Trophoblast cell (in vitro differentiated cells and primary cell): ENCODE results near the gene CYB561A3.

ENCODE experiments used
- DNase-seq, 2 donors: peaks; one replicate each; pipeline ENCODE4 v3.0.0-alpha.2; 2016
- H2AFZ ChIP-seq: 2 replicates; pipeline ENCODE4 v1.6.1; 2013; ENCODE audit warnings: low read length, moderate library complexity, mild to moderate bottlenecking; ENCODE audit not compliant: insufficient read depth, poor library complexity
- H2AK5ac ChIP-seq: 2 replicates; pipeline ENCODE4 v1.6.1; 2013; ENCODE audit warnings: mild to moderate bottlenecking, low read length
- H2BK120ac ChIP-seq: 2 replicates; pipeline ENCODE4 v1.6.1; 2013; ENCODE audit warnings: low read length, mild to moderate bottlenecking, moderate library complexity; ENCODE audit not compliant: insufficient read depth, poor library complexity
- H2BK12ac ChIP-seq: 2 replicates; pipeline ENCODE4 v1.6.1; 2013; ENCODE audit warnings: mild to moderate bottlenecking, low read length, moderate library complexity
- H2BK5ac ChIP-seq: 2 replicates; pipeline ENCODE4 v1.6.1; 2013; ENCODE audit warnings: low read length, low read depth, moderate library complexity, mild to moderate bottlenecking; ENCODE audit not compliant: poor library complexity
- H3K14ac ChIP-seq: 2 replicates; pipeline ENCODE4 v1.6.1; 2013; ENCODE audit warnings: mild to moderate bottlenecking, low read length
- H3K18ac ChIP-seq: 2 replicates; pipeline ENCODE4 v1.6.1; 2013; ENCODE audit warnings: mild to moderate bottlenecking, low read length
- H3K23ac ChIP-seq: 2 replicates; pipeline ENCODE4 v1.6.1; 2013; ENCODE audit warnings: low read length
- H3K27ac ChIP-seq: 2 replicates; pipeline ENCODE4 v1.5.1; 2013; ENCODE audit warnings: low read depth, mild to moderate bottlenecking, inconsistent platforms, low read length, moderate library complexity
- H3K27me3 ChIP-seq: 2 replicates; pipeline ENCODE4 v1.6.1; 2013; ENCODE audit warnings: inconsistent platforms, mild to moderate bottlenecking, low read length, moderate library complexity; ENCODE audit not compliant: insufficient read depth
- H3K36me3 ChIP-seq, 2 experiments: 1 replicate in 1 of 2; 2 replicates in 1 of 2; pipeline ENCODE4 v1.6.1; 2013; ENCODE audit warnings: low read length in 2 of 2, mild to moderate bottlenecking in 2 of 2, moderate library complexity in 1 of 2; ENCODE audit not compliant: insufficient read depth in 2 of 2, control insufficient read depth in 1 of 2
- H3K4ac ChIP-seq: 2 replicates; pipeline ENCODE4 v1.6.1; 2013; ENCODE audit warnings: low read depth, mild to moderate bottlenecking, low read length, moderate library complexity
- H3K4me1 ChIP-seq, 2 experiments: 1 replicate in 1 of 2; 2 replicates in 1 of 2; pipeline ENCODE4 v1.6.1; 2013; ENCODE audit warnings: low read length in 2 of 2, mild to moderate bottlenecking in 2 of 2, moderate library complexity in 1 of 2; ENCODE audit not compliant: insufficient read depth in 2 of 2, control insufficient read depth in 1 of 2
- H3K4me2 ChIP-seq: 2 replicates; pipeline ENCODE4 v1.6.1; 2013; ENCODE audit warnings: inconsistent platforms, mild to moderate bottlenecking, low read length, moderate library complexity
- H3K4me3 ChIP-seq: 2 replicates; pipeline ENCODE4 v1.5.1; 2013; ENCODE audit warnings: mild to moderate bottlenecking, low read depth, low read length, inconsistent platforms
- H3K79me1 ChIP-seq: one replicate; pipeline ENCODE4 v1.6.1; 2013; ENCODE audit warnings: low read length
- H3K79me2 ChIP-seq: 2 replicates; pipeline ENCODE4 v1.6.1; 2013; ENCODE audit warnings: low read length, mild to moderate bottlenecking; ENCODE audit not compliant: control insufficient read depth, insufficient read depth, poor library complexity
- H3K9ac ChIP-seq: 2 replicates; pipeline ENCODE4 v1.6.1; 2013; ENCODE audit warnings: mild to moderate bottlenecking, low read length
- H3K9me3 ChIP-seq: 2 replicates; pipeline ENCODE4 v1.6.1; 2013; ENCODE audit warnings: low read depth, mild to moderate bottlenecking, control low read depth, inconsistent platforms, low read length; ENCODE audit not compliant: insufficient read depth
- H4K12ac ChIP-seq: 2 replicates; pipeline ENCODE4 v1.6.1; 2013; ENCODE audit warnings: low read depth, mild to moderate bottlenecking, low read length, moderate library complexity
- H4K8ac ChIP-seq: 2 replicates; pipeline ENCODE4 v1.6.1; 2013; ENCODE audit warnings: low read depth, mild to moderate bottlenecking, low read length, moderate library complexity
- H4K91ac ChIP-seq: one replicate; pipeline ENCODE4 v1.6.1; 2013; ENCODE audit warnings: low read depth, mild to moderate bottlenecking, low read length, moderate library complexity
- WGBS: extraction: QIAGEN DNeasy Blood & Tissue Kit; methylation state at CpG from one replicate; pipeline ENCODE4 v1.1.7; 2013; ENCODE audit warnings: missing lambda C conversion rate; ENCODE audit not compliant: insufficient read length, insufficient coverage; ENCODE audit errors: extremely low coverage; 5-methylcytosine and 5-hydroxymethylcytosine counted together

CYB561A3 gene

GRCh38 chr11:61342207-61342803 lies 19.4 kb downstream of the CYB561A3 start:
- Histone ChIP-seq H2BK120ac (no peak overlapping the region), H3K4me1 (peaks cover 3 to 13% of the 10 kb centered on the region in 2 experiments), H3K27me3 (no peaks in the 10 kb centered on the region), H2BK12ac (no peak overlapping the region), H2BK5ac (no peak overlapping the region), H3K14ac (no peak overlapping the region), H3K9ac (no peak overlapping the region), H3K4me3 (no peak overlapping the region), H3K4me2 (no peak overlapping the region), H3K18ac (no peak overlapping the region), H4K91ac (no peak overlapping the region), H3K27ac (no peak overlapping the region), H2AK5ac (no peak overlapping the region), H3K36me3 (peaks cover 14 to 15% of the 10 kb centered on the region in 2 experiments), H3K79me1 (no peaks in the 10 kb centered on the region), H3K23ac (no peak overlapping the region), H2AFZ (no peak overlapping the region), H4K12ac (no peak overlapping the region), H3K79me2 (no peaks in the 10 kb centered on the region), H4K8ac (no peak overlapping the region), H3K9me3 (no peaks in the 10 kb centered on the region), H3K4ac (no peak overlapping the region)
- no peak for DNase-seq
- WGBS: no CpG with 5 or more reads among the region's 20 CpGs

- H3K4ac ChIP-seq: no peak overlapping the region
- no CpG with 5 or more reads among the region's 4 CpGs for WGBS
- H2AK5ac ChIP-seq: no peak overlapping the region
- H3K27ac ChIP-seq: no peak overlapping the region
- no peak overlapping the region for H2BK120ac ChIP-seq
- H2AFZ ChIP-seq: no peak overlapping the region
- no peak overlapping the region for H3K9ac ChIP-seq
- no peak overlapping the region for H3K23ac ChIP-seq
- no peak overlapping the region for H3K4me2 ChIP-seq
- peaks cover 14 to 15% of the 10 kb centered on the region in 2 experiments for H3K36me3 ChIP-seq
- no peak for DNase-seq
- H3K18ac ChIP-seq: no peak overlapping the region
- no peak overlapping the region for H4K12ac ChIP-seq
- no peak overlapping the region for H2BK5ac ChIP-seq
- H3K4me1 ChIP-seq: peaks cover 3 to 13% of the 10 kb centered on the region in 2 experiments
- no peak overlapping the region for H4K8ac ChIP-seq
- H3K79me2 ChIP-seq: no peaks in the 10 kb centered on the region
- H3K9me3 ChIP-seq: no peaks in the 10 kb centered on the region
- no peak overlapping the region for H3K14ac ChIP-seq
- no peak overlapping the region for H4K91ac ChIP-seq
- no peak overlapping the region for H3K4me3 ChIP-seq
- no peaks in the 10 kb centered on the region for H3K27me3 ChIP-seq
- no peaks in the 10 kb centered on the region for H3K79me1 ChIP-seq
- no peak overlapping the region for H2BK12ac ChIP-seq
Measured at GRCh38 chr11:61341706-61342105, 20.0 kb downstream of the CYB561A3 start.

- H4K12ac ChIP-seq: no peak overlapping the region
- no peak overlapping the region for H3K4ac ChIP-seq
- H3K79me1 ChIP-seq: no peaks in the 10 kb centered on the region
- no peak overlapping the region for H2BK120ac ChIP-seq
- H4K91ac ChIP-seq: no peak overlapping the region
- no peak overlapping the region for H3K23ac ChIP-seq
- no peak overlapping the region for H2AK5ac ChIP-seq
- no peak overlapping the region for H3K4me3 ChIP-seq
- H2AFZ ChIP-seq: no peak overlapping the region
- H3K14ac ChIP-seq: no peak overlapping the region
- peaks cover 14% of the 10 kb centered on the region in 2 experiments for H3K36me3 ChIP-seq
- H2BK5ac ChIP-seq: no peak overlapping the region
- no peak overlapping the region for H3K9ac ChIP-seq
- WGBS: no CpG with 5 or more reads among the region's 2 CpGs
- no peak overlapping the region for H3K18ac ChIP-seq
- H3K27ac ChIP-seq: no peak overlapping the region
- H3K27me3 ChIP-seq: no peaks in the 10 kb centered on the region
- no peak for DNase-seq
- no peaks in the 10 kb centered on the region for H3K9me3 ChIP-seq
- no peak overlapping the region for H3K4me2 ChIP-seq
- no peak overlapping the region for H2BK12ac ChIP-seq
- H3K4me1 ChIP-seq: peaks cover 0 to 7% of the 10 kb centered on the region in 2 experiments
- no peaks in the 10 kb centered on the region for H3K79me2 ChIP-seq
- H4K8ac ChIP-seq: no peak overlapping the region
Measured at GRCh38 chr11:61340979-61341378, 20.7 kb downstream of the CYB561A3 start.

GRCh38 chr11:61339490-61339878 lies 22.2 kb downstream of the CYB561A3 start:
- no peak overlapping the region for H2BK12ac ChIP-seq
- H4K8ac ChIP-seq: no peak overlapping the region
- H2BK120ac ChIP-seq: no peak overlapping the region
- H3K14ac ChIP-seq: no peak overlapping the region
- no peaks in the 10 kb centered on the region for H3K9me3 ChIP-seq
- H2AK5ac ChIP-seq: no peak overlapping the region
- H4K91ac ChIP-seq: no peak overlapping the region
- no peak overlapping the region for H4K12ac ChIP-seq
- DNase-seq: no peak
- H3K79me1 ChIP-seq: peaks cover 2% of the 10 kb centered on the region
- no peak overlapping the region for H3K23ac ChIP-seq
- no peak overlapping the region for H3K18ac ChIP-seq
- no peaks in the 10 kb centered on the region for H3K79me2 ChIP-seq
- H3K4ac ChIP-seq: no peak overlapping the region
- H2AFZ ChIP-seq: no peak overlapping the region
- H2BK5ac ChIP-seq: no peak overlapping the region
- no peak overlapping the region for H3K9ac ChIP-seq
- H3K4me2 ChIP-seq: no peak overlapping the region
- H3K4me1 ChIP-seq: no peaks in the 10 kb centered on the region
- WGBS: no CpG with 5 or more reads among the region's 4 CpGs
- H3K36me3 ChIP-seq: peaks cover 14% of the 10 kb centered on the region in 2 experiments
- no peaks in the 10 kb centered on the region for H3K27me3 ChIP-seq
- H3K27ac ChIP-seq: no peak overlapping the region
- no peak overlapping the region for H3K4me3 ChIP-seq
